HCT116 (cell line): Measurements from ENCODE around the gene NNAT.

Source experiments
- CEBPB ChIP-seq: IDR thresholded peaks from 2 replicates; pipeline ENCODE4 v1.6.1; 2012; ENCODE audit warnings: low read depth
- CTCF ChIP-seq, 3 experiments: fragments of 200-600 bp in 1 of 3; sonication (generic) in 1 of 3; IDR thresholded peaks in 2 of 3; conservative IDR thresholded peaks in 1 of 3; 2 replicates each; pipeline ENCODE4 v1.5.1; 2012 to 2017; ENCODE audit warnings: low read depth in 2 of 3, low read length in 2 of 3, antibody characterized with exemption in 1 of 3, borderline replicate concordance in 1 of 3, control low read depth in 1 of 3, mild to moderate bottlenecking in 1 of 3, mixed read lengths in 1 of 3, mixed run types in 1 of 3, moderate library complexity in 1 of 3; ENCODE audit not compliant: insufficient read depth in 1 of 3
- EGR1 ChIP-seq: IDR thresholded peaks from 2 replicates; pipeline ENCODE4 v1.6.1; 2012; ENCODE audit warnings: low read depth
- EZH2 ChIP-seq: fragments of 200-600 bp; sonication (generic); IDR thresholded peaks from 2 replicates; pipeline ENCODE4 v1.6.1; 2017; ENCODE audit warnings: antibody characterized with exemption, mixed run types
- EZH2phosphoT487 ChIP-seq: fragments of 200-600 bp; IDR thresholded peaks from 2 replicates; pipeline ENCODE4 v1.6.1; 2018; ENCODE audit warnings: antibody characterized with exemption, borderline replicate concordance
- FOSL1 ChIP-seq: IDR thresholded peaks from 2 replicates; pipeline ENCODE4 v1.6.1; 2012; ENCODE audit warnings: low read depth
- JUND ChIP-seq: IDR thresholded peaks from 2 replicates; pipeline ENCODE4 v1.6.1; 2012
- MAX ChIP-seq: IDR thresholded peaks from 2 replicates; pipeline ENCODE4 v1.6.1; 2012
- POLR2A ChIP-seq: IDR thresholded peaks from 2 replicates; pipeline ENCODE4 v1.7.0; 2011; ENCODE audit warnings: borderline replicate concordance; ENCODE audit not compliant: insufficient read depth, insufficient read length; ENCODE audit errors: extremely low read depth
- POLR2AphosphoS5 ChIP-seq: IDR thresholded peaks from 2 replicates; pipeline ENCODE4 v1.6.1; 2011; ENCODE audit warnings: mild to moderate bottlenecking, low read depth, low read length, moderate library complexity
- RAD21 ChIP-seq: IDR thresholded peaks from 2 replicates; pipeline ENCODE4 v1.6.1; 2012; ENCODE audit warnings: low read depth, mild to moderate bottlenecking
- SIN3A ChIP-seq: IDR thresholded peaks from 2 replicates; pipeline ENCODE4 v1.6.1; 2012; ENCODE audit warnings: low read depth
- YY1 ChIP-seq: IDR thresholded peaks from 2 replicates; pipeline ENCODE4 v1.6.1; 2011; ENCODE audit warnings: low read length, low read depth, moderate library complexity, mild to moderate bottlenecking; ENCODE audit not compliant: insufficient replicate concordance; ENCODE audit errors: extremely low read depth
- ZNF274 ChIP-seq: fragments of 200-500 bp; sonication (Bioruptor generic); IDR thresholded peaks from 2 replicates; pipeline ENCODE4 v1.6.1; 2014; ENCODE audit warnings: mild to moderate bottlenecking, low read depth, low read length, inconsistent platforms

GRCh38 chr20:37537505-37537904, 16.5 kb downstream of the NNAT start:
- TF ChIP-seq RAD21: no peak
- TF ChIP-seq CTCF (IDR thresholded peaks at IDR 0.05 in 2 of 3, conservative IDR thresholded peaks at IDR 0.05 in 1 of 3; ENCODE audit: borderline replicate concordance in 1 of 3, insufficient read depth in 1 of 3, low read depth in 2 of 3, low read length in 2 of 3): no peak
- TF ChIP-seq POLR2A: no peak
- TF ChIP-seq ZNF274: no peak
- no peak for TF ChIP-seq JUND
- TF ChIP-seq CEBPB: no peak
- TF ChIP-seq EZH2phosphoT487: no peak
- no peak for TF ChIP-seq EZH2
- no peak for TF ChIP-seq POLR2AphosphoS5
- no peak for TF ChIP-seq FOSL1
- TF ChIP-seq YY1: no peak
- no peak for TF ChIP-seq MAX
- no peak for TF ChIP-seq SIN3A
- TF ChIP-seq EGR1: no peak
